GM23248 (cell line): Measurements from ENCODE around the gene LPO.

Experiments used
- EZH2 ChIP-seq: fragments of 200-600 bp; sonication (generic); IDR thresholded peaks from 2 replicates; pipeline ENCODE4 v1.6.1; 2018; ENCODE audit warnings: antibody characterized with exemption, mild to moderate bottlenecking; ENCODE audit not compliant: insufficient read depth, poor library complexity, severe bottlenecking
- EZH2phosphoT487 ChIP-seq: fragments of 200-600 bp; sonication (generic); IDR thresholded peaks from 2 replicates; pipeline ENCODE4 v1.6.1; 2018; ENCODE audit warnings: antibody characterized with exemption, moderate library complexity, mild to moderate bottlenecking, low read depth; ENCODE audit not compliant: insufficient read depth

GRCh38 chr17:58312021-58312630 is 73.7 kb downstream of the LPO start:
- TF ChIP-seq EZH2phosphoT487 = no peak
- TF ChIP-seq EZH2 = no peak
